ENCODE results near the gene NOL3. TPM values are rescaled to one million over a fixed set of nuclear protein-coding genes. Genes with fewer than 3 reads are reported as not detected.
A peak's percentile ranks its signal among the peaks of the same experiment; 100 is the strongest.

Gene NOL3
- total RNA-seq, 1 donor from 2014 or later = 26.8 TPM

- DNase-seq (ENCODE audit: low spot score) = no peak
Measured at GRCh38 chr16:67190041-67190440, 19.7 kb downstream of the NOL3 start, which contains the start of gene EXOC3L1. Gene EXOC3L1 (minus strand): TSS chr16:67190136. CDS start chr16:67189676, 460 bp downstream.

GRCh38 chr16:67190448-67191399 is 20.4 kb downstream of the NOL3 start:
- DNase-seq (ENCODE audit: low spot score) = no peak

- no peak for DNase-seq (ENCODE audit: low spot score)
Measured at GRCh38 chr16:67191411-67191994, 21.2 kb downstream of the NOL3 start.

- peak; percentile 91 for DNase-seq (ENCODE audit: low spot score)
Measured at GRCh38 chr16:67191995-67192681, 21.8 kb downstream of the NOL3 start, which contains the start of gene E2F4. Gene E2F4 (plus strand): TSS chr16:67192155. CDS start chr16:67192228, 73 bp downstream.

- no peak for DNase-seq (ENCODE audit: low spot score)
Measured at GRCh38 chr16:67192781-67193361, 22.5 kb downstream of the NOL3 start.

- DNase-seq (ENCODE audit: low spot score) = no peak
Measured at GRCh38 chr16:67193536-67193935, 23.2 kb downstream of the NOL3 start.

- DNase-seq (ENCODE audit: low spot score) = no peak
Measured at GRCh38 chr16:67194260-67194659, 23.9 kb downstream of the NOL3 start.

GRCh38 chr16:67195676-67196075 is 25.3 kb downstream of the NOL3 start:
- DNase-seq (ENCODE audit: low spot score) = no peak

GRCh38 chr16:67196881-67197280 is 26.5 kb downstream of the NOL3 start:
- DNase-seq (ENCODE audit: low spot score) = no peak

GRCh38 chr16:67197704-67198103 is 27.4 kb downstream of the NOL3 start:
- DNase-seq (ENCODE audit: low spot score) = no peak

GRCh38 chr16:67198238-67198734 is 27.9 kb downstream of the NOL3 start:
- DNase-seq (ENCODE audit: low spot score) = no peak

GRCh38 chr16:67199011-67199807 is 28.9 kb downstream of the NOL3 start, which contains the start of gene ELMO3:
Gene ELMO3 (plus strand): TSS chr16:67199131. CDS start chr16:67199327, 196 bp downstream.
- DNase-seq (ENCODE audit: low spot score) = no peak

- no peak for DNase-seq (ENCODE audit: low spot score)
Measured at GRCh38 chr16:67199808-67200198, 29.5 kb downstream of the NOL3 start.

- no peak for DNase-seq (ENCODE audit: low spot score)
Measured at GRCh38 chr16:67200491-67200890, 30.2 kb downstream of the NOL3 start.

- no peak for DNase-seq (ENCODE audit: low spot score)
Measured at GRCh38 chr16:67201411-67202345, 31.3 kb downstream of the NOL3 start.

GRCh38 chr16:67202426-67202825 is 32.1 kb downstream of the NOL3 start:
- DNase-seq (ENCODE audit: low spot score) = no peak

GRCh38 chr16:67202956-67203493 is 32.7 kb downstream of the NOL3 start:
- DNase-seq (ENCODE audit: low spot score) = no peak

- no peak for DNase-seq (ENCODE audit: low spot score)
Measured at GRCh38 chr16:67204076-67204475, 33.7 kb downstream of the NOL3 start.

GRCh38 chr16:67206129-67206837 is 35.9 kb downstream of the NOL3 start:
- no peak for DNase-seq (ENCODE audit: low spot score)

All from ureter (tissue), 1 donor.